Measurements from ENCODE around the gene PRPF6. TPM values are rescaled to one million over a fixed set of nuclear protein-coding genes. Genes with fewer than 3 reads are reported as not detected.

PRPF6 gene
- total RNA-seq, 1 donor = 116 TPM

DNA sequence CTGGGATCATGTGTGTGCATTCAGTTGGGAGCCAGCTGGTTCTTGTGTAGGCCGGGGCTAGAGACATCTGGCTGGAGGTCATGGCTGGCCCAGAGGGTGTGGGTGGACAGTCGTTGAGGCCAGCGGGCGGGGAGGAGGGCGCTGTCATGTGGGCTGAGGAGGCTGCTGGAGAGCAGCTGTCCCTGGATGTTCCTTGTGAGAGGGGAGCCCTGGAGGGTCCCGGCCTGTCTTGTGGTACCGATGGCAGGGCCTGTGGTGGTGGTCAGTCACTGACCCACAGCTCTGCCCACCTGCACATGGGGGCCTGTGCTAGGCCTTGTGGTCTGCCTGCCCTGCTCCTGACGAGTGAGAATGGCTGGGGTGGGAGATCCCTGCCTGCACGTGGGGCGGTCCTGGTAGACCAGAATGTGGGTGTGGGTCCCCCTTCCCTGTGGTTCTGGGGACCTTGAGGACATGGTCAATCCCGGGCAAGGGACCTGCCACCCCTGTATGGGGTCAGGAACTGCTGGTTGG is 53.1 kb downstream of the PRPF6 start:
- no peak for DNase-seq (ENCODE audit: low read depth in 2 of 3, low spot score in 2 of 3)

DNA sequence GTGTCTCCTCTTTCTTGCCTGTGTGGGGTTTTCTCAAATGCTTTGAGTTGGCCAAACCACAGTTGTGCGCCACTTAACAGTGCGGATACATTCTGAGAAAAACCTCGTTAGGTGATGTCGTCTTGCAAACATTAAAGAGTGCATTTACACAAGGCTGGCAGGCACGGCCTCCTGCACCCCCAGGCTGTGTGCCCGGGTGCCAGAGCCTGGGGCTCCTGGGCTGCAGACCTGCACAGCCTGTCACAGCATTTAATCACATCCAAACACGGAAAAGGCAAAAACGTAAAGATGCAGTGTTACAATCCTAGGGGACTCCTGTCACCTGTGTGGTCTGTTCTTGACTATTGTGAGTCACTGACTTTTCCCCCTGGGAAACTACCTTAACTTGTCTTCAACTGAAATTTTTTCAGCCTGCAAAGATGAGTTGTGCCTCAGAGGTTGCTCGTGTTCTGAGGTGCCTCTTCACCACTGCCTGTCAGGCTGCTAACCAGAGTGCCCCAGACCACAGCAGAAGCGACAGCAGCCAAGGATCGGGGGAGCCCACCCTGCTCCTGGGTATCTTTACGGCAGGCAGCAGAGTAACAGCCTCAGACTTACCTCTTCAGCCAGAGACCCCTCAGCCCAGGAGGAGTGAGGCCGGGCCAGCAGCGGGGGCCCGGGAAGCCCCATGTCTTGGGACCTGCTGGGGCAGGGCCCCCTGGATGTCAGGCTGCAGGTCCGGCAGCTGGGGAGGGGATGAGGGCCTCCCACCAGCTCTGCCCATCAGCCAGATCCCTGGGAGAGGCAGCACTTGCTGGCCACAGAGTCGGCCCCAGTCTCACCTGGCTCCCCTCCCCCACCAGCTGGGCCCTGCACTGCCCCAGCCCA is 54.4 kb downstream of the PRPF6 start:
- no peak for DNase-seq (ENCODE audit: low read depth in 2 of 3, low spot score in 2 of 3)

DNA sequence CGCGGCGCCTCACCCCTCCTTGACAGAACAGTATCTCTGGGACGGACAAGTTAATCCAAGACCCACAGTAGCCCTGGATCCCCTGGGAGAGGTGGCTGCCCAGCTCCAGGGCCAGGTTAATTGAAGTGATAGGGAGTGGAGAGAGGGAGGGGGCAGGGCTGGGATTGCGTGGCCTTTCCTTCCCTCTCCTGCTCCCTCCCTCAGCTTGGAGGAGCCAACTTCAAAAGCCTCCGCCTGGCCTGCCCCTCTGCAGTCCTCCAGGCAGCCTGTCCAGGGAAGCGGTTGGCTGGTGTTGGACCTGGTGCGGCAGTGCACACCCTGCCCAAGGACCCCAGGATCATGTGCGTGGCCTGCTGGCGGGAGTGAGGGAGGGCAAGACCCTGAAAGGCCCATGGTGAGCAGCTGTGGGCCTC is 55.0 kb downstream of the PRPF6 start, which contains the start of gene C20orf204:
Gene C20orf204 (plus strand): TSS at position 250 of the 413 bp plus-strand sequence. CDS start 142 bp downstream, at position 392.
- DNase-seq (ENCODE audit: low read depth in 2 of 3, low spot score in 2 of 3) = no peak

DNA sequence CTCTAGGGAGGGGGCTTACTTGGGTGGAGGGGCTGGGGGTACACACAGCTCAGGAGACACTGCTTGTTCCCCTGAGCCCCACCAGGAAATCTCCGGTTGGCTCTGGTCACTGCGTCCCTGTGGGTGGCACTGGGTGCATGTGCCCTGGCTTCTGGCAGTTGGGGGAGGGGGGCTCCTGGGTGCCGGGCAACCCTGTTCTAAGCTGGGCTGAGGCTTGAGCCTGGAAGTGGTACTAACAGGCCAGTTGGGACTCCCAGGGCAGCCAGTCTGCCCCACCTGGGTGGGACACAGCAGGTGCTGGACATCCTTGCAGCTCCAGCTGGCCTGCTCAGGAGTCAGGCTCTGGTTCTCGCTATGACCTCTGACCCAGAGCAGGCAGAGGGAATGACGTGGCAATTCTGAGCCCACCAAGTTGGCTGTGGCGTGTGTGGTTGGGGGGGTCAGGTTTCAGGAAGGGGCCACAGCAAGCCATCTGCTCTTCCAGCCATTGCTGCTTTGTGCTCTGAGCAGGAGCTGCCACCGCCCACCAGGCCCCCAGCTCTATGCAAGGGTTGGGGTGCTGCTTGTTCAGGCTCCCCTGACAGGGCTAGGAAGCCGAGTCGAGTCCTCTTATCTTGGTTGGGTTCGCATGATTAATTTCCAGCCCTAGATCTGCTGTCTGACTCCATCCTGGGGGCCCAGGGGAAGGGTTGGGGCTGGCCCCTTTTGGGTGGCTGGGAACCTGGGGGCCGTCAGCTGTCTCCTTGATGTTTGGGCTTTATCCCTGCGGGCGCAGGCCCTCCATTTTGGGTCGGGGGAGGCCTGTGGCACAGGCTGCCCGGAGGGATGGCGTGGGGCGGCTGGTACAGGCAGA is 55.6 kb downstream of the PRPF6 start:
- peak in 1 of 3 donors; percentile 62 for DNase-seq (ENCODE audit: low read depth in 2 of 3, low spot score in 2 of 3)

DNA sequence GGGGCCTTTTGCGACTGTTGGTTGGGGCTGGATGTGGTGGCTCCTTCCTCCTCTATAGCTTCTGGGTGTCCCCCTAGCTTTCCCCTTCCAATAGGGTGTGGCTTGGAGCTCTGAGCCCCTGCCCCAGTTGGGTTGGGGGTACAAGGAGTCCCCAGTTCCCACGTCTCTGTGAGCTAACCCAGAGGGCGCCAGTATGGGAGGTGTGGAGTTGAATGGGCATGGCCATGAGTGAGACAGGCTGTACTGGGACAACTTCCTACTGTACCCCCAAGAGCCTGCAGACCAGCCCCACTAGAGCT is 56.2 kb downstream of the PRPF6 start:
- no peak for DNase-seq (ENCODE audit: low read depth in 2 of 3, low spot score in 2 of 3)

DNA sequence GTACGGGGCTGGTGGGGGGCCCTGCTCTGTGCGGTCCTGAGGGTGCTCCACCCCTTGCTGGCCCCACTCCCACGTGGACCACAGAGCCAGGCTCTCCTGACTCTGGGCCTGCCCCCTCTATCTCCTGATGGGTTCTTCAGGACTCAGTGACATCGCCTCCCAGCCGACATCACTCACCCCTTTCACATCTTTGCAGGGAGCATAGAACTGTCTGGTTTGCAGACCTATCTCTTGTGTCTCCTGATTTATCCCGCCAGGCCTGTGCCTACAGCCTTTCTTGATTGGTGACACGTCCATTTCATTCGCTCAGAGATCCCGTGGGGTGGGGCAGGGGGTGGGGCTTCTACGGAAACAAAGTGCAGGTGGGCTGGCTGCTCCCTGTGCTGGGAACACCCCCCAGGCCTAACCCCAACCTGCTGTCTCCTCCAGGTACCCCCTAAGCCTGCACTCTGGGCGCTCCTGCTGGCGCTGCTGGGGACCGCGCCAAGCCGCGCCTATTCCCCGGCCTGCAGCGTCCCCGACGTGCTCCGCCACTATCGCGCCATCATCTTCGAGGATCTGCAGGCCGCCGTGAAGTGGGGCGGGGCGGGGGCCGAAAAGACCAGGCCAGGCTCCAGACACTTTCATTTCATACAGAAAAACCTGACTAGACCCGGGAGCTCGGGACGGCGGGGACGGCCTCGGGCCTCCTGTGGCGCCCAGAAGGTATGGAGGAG is 56.7 kb downstream of the PRPF6 start:
- DNase-seq (ENCODE audit: low read depth in 2 of 3, low spot score in 2 of 3) = no peak

DNA sequence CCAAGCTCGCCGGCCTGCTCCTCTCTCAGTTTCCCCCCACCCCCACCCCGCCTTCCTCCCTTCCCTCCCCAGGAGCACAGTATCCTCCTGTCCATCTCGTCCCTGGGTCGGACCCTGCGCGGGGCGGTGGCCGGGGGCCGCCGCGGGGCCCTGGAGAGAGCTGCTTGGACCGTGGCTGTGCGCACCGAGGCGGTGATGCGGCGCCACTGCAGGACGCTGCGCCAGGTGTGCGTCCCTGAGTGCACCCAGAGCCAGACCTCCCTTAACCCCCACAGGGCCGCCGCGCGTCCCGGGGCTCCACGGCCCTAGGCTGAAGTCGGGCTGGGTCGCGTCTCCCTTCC is 57.3 kb downstream of the PRPF6 start:
- DNase-seq (ENCODE audit: low read depth in 2 of 3, low spot score in 2 of 3) = no peak

DNA sequence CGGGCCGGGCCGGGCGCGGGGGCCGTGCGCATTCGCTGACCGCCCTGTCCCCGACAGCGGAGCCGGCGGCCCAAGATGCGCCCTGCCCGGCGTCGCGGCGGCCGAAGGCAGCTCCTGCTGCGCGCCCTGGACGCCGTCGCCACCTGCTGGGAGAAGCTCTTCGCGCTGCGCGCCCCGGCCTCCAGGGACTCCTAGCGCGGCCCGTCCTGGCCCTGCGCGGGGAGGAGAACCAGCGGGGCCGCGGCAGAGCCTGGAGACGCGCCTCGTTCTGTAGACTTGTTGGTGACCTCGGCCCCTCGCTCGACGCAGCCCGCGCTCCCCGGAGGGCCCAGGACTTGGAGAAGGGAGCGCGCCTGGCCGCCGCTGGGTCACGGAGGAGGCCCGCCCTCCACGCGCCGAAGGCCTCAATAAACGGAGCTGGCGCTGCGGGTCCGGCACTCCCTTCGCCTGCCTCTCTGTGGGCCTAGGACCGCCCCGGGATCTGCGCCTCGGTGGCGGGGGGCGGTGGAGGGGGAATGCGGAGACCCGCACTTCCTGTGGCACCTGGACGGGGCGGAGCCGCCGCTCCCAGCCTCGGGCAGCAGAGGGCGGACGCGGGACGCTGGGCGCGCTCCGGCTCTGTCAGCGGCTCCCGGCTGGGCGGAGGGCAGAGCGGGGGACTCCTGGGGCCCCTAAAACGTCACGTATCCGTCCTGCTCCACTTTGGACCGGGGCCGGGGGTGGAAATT is 57.8 kb downstream of the PRPF6 start:
- DNase-seq (ENCODE audit: low read depth in 2 of 3, low spot score in 2 of 3) = peak; percentile 53 to 73 (median 68)

DNA sequence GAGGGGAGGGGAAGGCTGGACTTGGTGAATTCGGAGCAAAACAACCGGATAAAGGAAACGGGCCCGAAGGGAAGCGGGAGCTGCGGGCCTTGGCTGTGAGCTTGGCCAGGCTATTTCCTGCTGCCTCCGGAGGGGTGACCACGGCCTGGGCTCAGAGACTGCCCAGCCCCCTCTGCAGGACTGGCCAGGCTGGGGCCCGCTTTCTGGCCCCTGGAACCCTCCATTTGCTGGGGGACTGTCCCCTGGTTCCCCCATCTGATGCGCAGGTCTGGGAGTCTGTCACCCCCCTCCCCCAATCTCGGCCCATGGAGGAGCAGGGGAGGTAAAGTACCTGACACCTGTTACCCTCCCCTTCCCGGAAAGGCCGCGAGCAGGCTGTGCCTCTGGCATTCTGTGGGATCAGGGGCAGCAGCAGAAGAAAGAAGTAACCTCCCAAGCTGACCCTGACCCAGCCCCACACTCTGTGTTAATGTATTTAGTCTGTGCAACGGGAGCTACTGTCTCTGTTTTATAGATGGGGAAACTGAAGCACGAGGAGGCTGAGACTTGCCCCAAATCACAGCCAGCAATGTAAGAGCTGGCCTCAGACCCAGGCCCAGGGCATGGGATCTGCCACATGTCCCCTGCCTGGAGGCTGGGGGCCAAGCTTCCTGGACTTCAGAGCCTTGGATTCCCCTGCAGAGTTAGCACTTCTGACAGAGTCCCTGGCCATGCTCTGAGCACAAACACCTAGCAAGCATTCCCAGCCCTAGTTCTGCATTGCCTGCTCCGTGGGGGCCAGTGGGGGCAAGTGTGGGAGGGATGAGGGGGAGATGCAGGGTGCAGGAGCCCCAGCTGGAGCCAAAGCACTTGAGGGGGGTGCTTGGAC is 58.6 kb downstream of the PRPF6 start:
- no peak for DNase-seq (ENCODE audit: low read depth in 2 of 3, low spot score in 2 of 3)

DNA sequence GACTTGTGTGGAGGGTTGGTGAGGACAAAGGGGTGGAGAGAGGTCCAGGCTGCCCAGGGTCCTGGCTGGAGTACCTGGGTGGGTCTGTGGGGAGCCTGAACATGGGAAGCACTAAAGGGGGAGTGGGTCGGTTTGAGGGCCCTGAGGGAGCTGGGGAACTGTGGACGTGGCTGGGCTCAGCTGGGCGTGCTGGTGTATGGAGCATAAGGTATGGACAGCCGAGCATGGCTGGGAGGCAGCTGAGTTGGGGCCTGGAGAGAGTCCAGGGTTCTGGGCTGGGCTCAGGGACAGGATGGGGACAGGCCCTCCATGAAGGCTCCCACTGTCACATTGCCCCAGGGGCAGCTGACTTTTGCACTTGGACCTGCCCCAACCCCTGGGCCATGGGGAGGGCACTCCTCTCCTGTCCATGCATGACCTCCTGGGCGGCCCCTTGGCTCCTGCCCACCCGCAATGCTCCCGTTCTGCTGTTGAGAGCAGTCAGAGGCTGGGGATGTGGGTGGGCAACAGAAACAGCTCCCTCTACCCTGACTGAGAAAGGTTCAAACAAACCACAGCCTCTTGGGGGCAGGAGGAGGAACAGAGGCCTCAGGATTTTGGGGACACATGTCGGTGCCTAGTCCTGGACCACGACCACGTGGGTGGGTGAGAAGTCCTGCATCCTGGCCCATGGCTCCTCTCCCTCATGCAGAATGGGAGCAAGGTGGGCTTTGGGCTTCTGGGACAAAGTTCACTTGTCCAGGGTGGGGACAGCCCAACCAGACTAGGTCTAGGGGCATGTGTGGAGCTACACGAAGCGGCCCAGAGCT is 59.5 kb downstream of the PRPF6 start:
- no peak for DNase-seq (ENCODE audit: low read depth in 2 of 3, low spot score in 2 of 3)

DNA sequence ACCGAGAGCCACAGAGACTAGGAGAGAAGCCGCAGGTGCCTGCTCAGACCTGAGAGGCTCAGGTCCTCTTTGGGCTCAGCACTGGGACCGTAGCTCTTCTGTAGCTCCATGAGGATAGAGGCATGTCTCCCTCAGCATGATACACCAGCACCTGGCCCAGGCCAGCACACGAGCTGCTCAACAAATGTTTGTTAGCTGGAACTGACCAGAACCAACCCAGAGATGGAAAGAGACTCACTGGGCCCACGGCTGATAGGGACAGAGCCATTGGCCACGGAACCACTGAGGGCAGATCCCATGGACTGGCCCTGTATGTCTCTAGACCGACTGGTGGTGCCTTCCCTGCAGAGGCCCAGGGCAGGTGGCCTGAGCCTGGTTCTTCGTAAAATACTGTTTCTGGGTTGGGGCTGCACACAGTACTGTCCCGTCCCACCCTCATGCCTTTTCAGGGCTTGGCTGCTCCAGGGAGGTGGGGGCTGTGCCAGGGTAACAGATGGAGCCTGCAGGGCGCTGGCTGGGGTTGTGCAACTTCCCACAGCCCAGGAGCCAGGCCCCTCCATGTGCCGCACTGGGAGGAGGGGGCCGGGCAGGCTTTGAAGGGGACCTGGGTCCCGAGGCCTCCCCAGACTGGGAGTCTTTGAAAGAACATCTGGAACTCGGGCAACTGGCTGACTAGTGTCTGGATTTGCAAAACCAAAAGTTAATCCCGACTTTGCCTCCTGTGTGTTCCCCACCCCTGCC is 60.3 kb downstream of the PRPF6 start:
- DNase-seq (ENCODE audit: low read depth in 2 of 3, low spot score in 2 of 3) = no peak

DNA sequence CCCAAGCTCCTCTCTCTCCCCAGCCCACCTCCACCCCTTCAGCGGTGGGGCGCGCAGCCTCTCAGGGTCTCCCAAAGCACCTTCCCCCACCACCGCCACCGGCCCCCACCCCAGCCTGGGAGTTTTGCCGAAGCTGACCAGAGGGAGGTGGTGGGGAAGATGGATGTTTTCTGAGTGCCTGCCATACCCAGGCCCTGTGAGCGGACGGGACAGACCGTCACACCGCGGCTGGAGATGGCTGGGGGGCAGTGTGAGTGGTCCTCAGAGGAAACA is 60.8 kb downstream of the PRPF6 start:
- DNase-seq (ENCODE audit: low read depth in 2 of 3, low spot score in 2 of 3) = no peak

DNA sequence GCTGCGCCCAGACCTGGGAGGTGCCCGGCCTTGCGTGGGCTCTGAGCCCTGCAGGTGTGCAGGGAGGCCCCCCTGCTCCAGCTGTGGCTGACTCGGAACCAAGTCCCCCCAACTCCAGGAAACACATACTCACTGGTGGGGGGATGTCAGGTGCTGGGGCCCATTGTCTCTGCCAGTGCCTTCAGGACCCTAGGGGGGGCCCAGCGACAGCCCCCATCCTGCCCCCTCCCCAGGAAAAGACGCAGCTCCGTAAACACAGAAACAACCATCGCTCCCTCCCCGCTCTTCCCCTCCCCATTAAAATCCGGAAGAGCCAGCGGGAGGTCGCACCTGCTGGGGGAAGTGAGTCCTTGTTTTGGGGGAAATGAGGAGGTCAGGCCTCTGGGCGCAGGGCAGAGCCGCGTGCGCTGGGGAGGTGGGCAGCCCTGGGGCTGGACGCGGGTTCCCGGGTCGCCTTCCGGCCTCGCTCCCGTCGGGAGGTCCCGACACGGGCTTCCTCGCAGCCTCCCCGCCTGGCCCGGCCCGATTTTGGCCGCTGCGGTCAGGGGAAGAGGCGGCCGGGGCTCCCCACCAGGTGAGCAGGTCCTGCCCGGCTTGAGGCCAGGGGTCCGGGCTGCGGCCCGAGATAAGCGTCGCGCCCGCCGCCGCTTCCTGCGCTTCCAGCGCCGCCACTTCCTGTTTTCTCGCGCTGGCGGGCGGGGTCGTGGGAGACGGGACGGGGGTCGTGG is 61.3 kb downstream of the PRPF6 start:
- peak in 1 of 3 donors; percentile 53 for DNase-seq (ENCODE audit: low read depth in 2 of 3, low spot score in 2 of 3)

DNA sequence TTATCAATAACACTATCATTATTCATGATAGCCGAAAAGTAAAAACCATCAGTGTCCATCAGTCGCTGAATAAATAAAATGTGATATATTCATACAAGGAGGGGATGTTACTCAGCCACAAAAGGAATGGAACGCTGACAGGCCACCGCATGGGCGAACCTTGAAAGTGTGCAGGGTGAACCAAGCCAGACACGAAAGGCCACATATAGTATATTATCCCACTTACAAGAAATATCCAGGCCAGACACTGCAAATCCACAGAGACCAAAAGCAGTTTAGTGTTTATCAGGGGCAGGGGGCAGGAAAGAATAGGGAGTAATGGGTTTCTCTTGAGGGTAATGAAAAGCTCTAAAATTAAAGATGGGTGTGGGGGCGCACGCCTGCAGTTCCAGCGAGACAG is 62.8 kb downstream of the PRPF6 start:
- no peak for DNase-seq (ENCODE audit: low read depth in 2 of 3, low spot score in 2 of 3)

DNA sequence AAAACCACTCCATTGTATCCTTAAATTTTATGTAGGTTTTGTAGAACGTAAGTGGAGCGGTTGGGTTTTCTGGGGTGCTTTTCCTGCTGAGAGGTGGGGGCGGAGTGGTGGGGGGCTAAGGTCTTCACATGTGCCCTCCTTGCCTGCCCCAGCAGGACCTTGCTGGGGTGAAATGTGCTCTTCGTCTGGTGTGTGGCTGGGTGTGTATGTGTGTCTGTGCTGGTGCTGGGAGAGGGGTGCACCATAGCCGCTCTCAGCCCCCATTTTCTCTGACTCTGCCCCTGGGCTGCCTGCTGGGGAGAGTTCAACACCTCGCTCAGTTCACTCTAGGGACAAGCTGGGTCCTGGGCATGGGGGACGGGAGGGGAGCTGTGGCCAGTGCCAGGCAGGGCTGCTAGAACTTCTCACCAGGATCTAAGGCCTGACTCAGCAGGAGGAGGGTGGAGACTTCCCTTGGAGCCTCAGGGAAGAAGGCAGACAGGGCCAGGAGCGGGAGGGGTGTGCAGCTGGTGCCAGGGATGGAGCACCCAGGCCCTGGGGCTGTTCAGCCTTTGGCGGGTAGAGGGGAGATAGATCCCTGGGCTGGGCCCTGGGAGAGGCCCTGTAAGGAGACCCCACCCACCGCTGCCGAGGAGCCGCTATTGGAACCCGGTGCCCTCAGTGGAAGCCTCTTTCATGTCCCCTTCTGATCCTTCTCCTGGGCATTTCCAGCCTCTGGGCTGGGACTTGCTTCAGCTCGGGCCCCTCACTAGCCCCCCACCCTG is 63.7 kb downstream of the PRPF6 start:
- no peak for DNase-seq (ENCODE audit: low read depth in 2 of 3, low spot score in 2 of 3)

DNA sequence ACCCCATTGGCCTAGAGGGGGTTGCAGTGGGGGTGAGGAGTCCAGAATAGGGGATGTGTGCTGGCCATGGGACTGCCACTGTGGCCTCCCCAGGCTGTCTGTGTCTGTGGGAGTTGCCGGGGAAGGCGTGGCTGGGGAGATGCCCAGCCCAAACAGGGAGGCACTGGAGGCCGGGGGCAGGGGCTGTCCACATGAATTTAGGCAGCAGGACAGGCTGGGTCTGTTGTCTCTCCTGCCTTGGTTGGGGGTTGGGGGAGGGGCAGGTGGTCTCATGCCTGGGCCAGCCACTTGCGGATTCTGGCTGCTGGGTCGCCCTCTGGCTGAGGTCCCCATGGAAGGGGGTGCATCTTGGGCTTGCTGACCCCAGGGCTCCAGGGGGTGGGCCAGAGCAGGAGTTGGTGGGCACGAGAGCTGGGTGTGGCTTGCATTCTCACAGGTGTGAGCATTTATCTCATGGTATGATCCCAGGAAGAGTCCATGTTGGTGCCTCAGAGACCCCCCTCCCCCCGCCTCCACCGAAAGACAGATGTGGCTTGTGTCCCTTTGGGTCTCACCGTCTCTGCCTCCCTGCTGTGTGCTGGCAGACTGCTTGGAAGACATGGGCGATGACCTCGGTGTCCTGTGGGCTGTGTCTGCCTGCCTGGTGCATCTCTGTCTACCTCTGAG is 64.5 kb downstream of the PRPF6 start:
- no peak for DNase-seq (ENCODE audit: low read depth in 2 of 3, low spot score in 2 of 3)
